Osteoblast (primary cell): Measurements from ENCODE around the gene STK11. TPM values are rescaled to one million over a fixed set of nuclear protein-coding genes. Genes with fewer than 3 reads are reported as not detected.

Experiments
- DNase-seq: peaks from one replicate; pipeline ENCODE4 v3.0.0; 2011; ENCODE audit warnings: low spot score, mixed read lengths; ENCODE audit not compliant: insufficient read length; ENCODE audit errors: missing footprints
- H2AFZ ChIP-seq: 2 replicates; pipeline ENCODE4 v1.6.0; 2011; ENCODE audit warnings: mild to moderate bottlenecking, low read length
- H3K27ac ChIP-seq: 2 replicates; pipeline ENCODE4 v1.5.1; 2011; ENCODE audit warnings: mild to moderate bottlenecking, low read depth, low read length, moderate library complexity
- H3K27me3 ChIP-seq: 2 replicates; pipeline ENCODE4 v1.6.0; 2012; ENCODE audit warnings: mild to moderate bottlenecking, control low read depth, inconsistent platforms, low read length, moderate library complexity; ENCODE audit not compliant: insufficient read depth
- H3K36me3 ChIP-seq: 2 replicates; pipeline ENCODE4 v1.5.1; 2011; ENCODE audit warnings: mild to moderate bottlenecking, low read length, control low read depth, moderate library complexity; ENCODE audit not compliant: insufficient read depth
- H3K4me1 ChIP-seq: 2 replicates; pipeline ENCODE4 v1.5.1; 2011; ENCODE audit warnings: mild to moderate bottlenecking, low read length, control low read depth, moderate library complexity; ENCODE audit not compliant: insufficient read depth
- H3K4me2 ChIP-seq: 2 replicates; pipeline ENCODE4 v1.6.0; 2011; ENCODE audit warnings: mild to moderate bottlenecking, low read length; ENCODE audit not compliant: insufficient read depth
- H3K4me3 ChIP-seq: fragments of 200-600 bp; sonication (generic); 3 replicates; pipeline ENCODE4 v1.5.1; 2012; ENCODE audit warnings: mild to moderate bottlenecking, low read length, inconsistent platforms; ENCODE audit not compliant: insufficient read depth
- H3K79me2 ChIP-seq: 2 replicates; pipeline ENCODE4 v1.6.0; 2012; ENCODE audit warnings: mild to moderate bottlenecking, low read length, control low read depth, inconsistent platforms; ENCODE audit not compliant: insufficient read depth
- H3K9me3 ChIP-seq: 2 replicates; pipeline ENCODE4 v1.5.1; 2011; ENCODE audit warnings: low read depth, low read length, control low read depth
- H4K20me1 ChIP-seq: 2 replicates; pipeline ENCODE4 v1.6.0; 2012; ENCODE audit warnings: mild to moderate bottlenecking, low read length, control low read depth; ENCODE audit not compliant: insufficient read depth
- CTCF ChIP-seq: IDR thresholded peaks from 2 replicates; pipeline ENCODE4 v1.5.1; 2011; ENCODE audit warnings: mild to moderate bottlenecking, low read depth, low read length, moderate library complexity; ENCODE audit errors: extremely low read depth
- total RNA-seq: library from RNA; depleted of rRNA; stranded (reverse); fragments of >200 nt; gene quantifications from 2 replicates; pipeline ENCODE4 v1.2.3, GENCODE V29; 2012

STK11 gene
- total RNA-seq, 1 donor, result 100 TPM

- no peaks in the 10 kb centered on the region for H3K27me3 ChIP-seq
- DNase-seq, result no peak
- no peak overlapping the region for H3K4me3 ChIP-seq
- peak overlapping the region; percentile 60 for H3K27ac ChIP-seq
- H3K79me2 ChIP-seq, result peaks cover 48% of the 10 kb centered on the region
- no peak for TF ChIP-seq CTCF
- peaks cover 49% of the 10 kb centered on the region for H3K36me3 ChIP-seq
- peaks cover 44% of the 10 kb centered on the region for H4K20me1 ChIP-seq
- H3K9me3 ChIP-seq, result no peaks in the 10 kb centered on the region
- no peak overlapping the region for H2AFZ ChIP-seq
- no peak overlapping the region for H3K4me2 ChIP-seq
- peaks cover 55% of the 10 kb centered on the region for H3K4me1 ChIP-seq
These were observed 52.0 kb downstream of the STK11 start for GRCh38 chr19:1257475-1258162.

- Histone ChIP-seq H3K27ac (peak overlapping the region; percentile 60), H3K36me3 (peaks cover 49% of the 10 kb centered on the region)
These were observed 52.5 kb downstream of the STK11 start for GRCh38 chr19:1258163-1258492.

GRCh38 chr19:1258707-1259205 is 53.2 kb downstream of the STK11 start:
- H2AFZ ChIP-seq, result no peak overlapping the region
- H3K4me2 ChIP-seq, result no peak overlapping the region
- no peak for DNase-seq
- H3K4me1 ChIP-seq, result peaks cover 59% of the 10 kb centered on the region
- no peaks in the 10 kb centered on the region for H3K9me3 ChIP-seq
- H3K79me2 ChIP-seq, result peaks cover 41% of the 10 kb centered on the region
- H3K27ac ChIP-seq, result peak overlapping the region; percentile 78
- TF ChIP-seq CTCF, result no peak
- peaks cover 45% of the 10 kb centered on the region for H3K36me3 ChIP-seq
- H3K4me3 ChIP-seq, result no peak overlapping the region
- no peaks in the 10 kb centered on the region for H3K27me3 ChIP-seq
- peaks cover 43% of the 10 kb centered on the region for H4K20me1 ChIP-seq

More at GRCh38 chr19:1258163-1258492, 52.5 kb downstream of the STK11 start:
- Histone ChIP-seq H3K4me2 (no peak overlapping the region), H3K4me3 (no peak overlapping the region), H4K20me1 (peaks cover 44% of the 10 kb centered on the region), H3K27me3 (no peaks in the 10 kb centered on the region), H2AFZ (no peak overlapping the region), H3K4me1 (peaks cover 60% of the 10 kb centered on the region), H3K9me3 (no peaks in the 10 kb centered on the region), H3K79me2 (peaks cover 46% of the 10 kb centered on the region)
- TF ChIP-seq CTCF, result no peak
- no peak for DNase-seq

DNA sequence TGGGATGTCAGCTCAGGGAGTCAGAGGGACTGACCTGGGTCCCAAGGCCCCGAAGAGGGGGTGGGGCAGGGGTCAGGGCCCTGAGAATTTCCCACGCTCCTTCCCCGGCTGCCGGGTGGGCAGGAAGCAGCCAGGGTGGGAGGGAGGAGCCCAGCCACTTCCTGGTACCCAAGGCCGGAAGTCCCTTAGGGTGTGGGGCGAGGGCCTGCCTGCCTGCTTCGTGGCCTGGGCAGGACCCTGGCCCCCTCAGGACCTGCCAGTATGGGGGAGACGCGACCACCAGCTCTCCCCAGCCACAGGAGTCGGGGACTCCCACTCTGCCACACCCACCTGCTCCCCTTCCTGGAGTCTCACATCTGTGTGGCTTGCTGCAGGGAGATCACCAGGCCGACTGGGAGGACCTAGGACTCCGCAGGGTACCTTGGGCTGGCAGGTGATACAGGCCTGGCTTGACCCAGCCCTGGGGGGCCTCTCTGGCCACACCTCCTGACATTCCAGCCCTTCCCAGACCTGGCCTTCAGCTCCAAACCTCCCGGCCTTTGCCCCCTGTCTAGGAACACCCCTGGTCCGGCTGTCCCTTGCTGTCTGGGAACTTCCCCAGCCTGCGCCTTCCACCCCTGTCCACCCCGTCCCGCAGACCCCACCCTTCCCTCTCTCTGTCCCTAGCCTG is 53.8 kb downstream of the STK11 start:
- peaks cover 39% of the 10 kb centered on the region for H3K36me3 ChIP-seq
- no peak overlapping the region for H3K4me3 ChIP-seq
- H3K79me2 ChIP-seq, result peaks cover 35% of the 10 kb centered on the region
- peaks cover 39% of the 10 kb centered on the region for H4K20me1 ChIP-seq
- peaks cover 53% of the 10 kb centered on the region for H3K4me1 ChIP-seq
- no peak overlapping the region for H3K4me2 ChIP-seq
- H2AFZ ChIP-seq, result no peak overlapping the region
- TF ChIP-seq CTCF, result no peak
- no peaks in the 10 kb centered on the region for H3K9me3 ChIP-seq
- DNase-seq, result no peak
- no peaks in the 10 kb centered on the region for H3K27me3 ChIP-seq
- H3K27ac ChIP-seq, result peak overlapping the region; percentile 78
